Stimulated activated memory B cell treated with anti-CD40 and anti-IgM and Interleukin-4, amounts not matched to agents 10 μg/mL and 1 μg/mL and 100 μg/mL, for 72 hours (primary cell): ENCODE measurements around the gene TSPAN14.
"Not testable (repeated sequence)": the region's sequence is repeated elsewhere in the genome, so short reads cannot be mapped to it uniquely, and the experiment has no call there.

Experiments
- ATAC-seq: fragments of 150-1000 bp; cut with Tn5 transposase; 2 replicates; pipeline ENCODE4 v1.10.0; 2021
- H3K27ac Mint-ChIP-seq: one replicate; pipeline ENCODE4 v1.8.0; 2022; ENCODE audit warnings: mild to moderate bottlenecking, mixed read lengths
- H3K27me3 Mint-ChIP-seq: one replicate; pipeline ENCODE4 v1.8.0; 2022; ENCODE audit warnings: mixed read lengths
- H3K36me3 Mint-ChIP-seq: one replicate; pipeline ENCODE4 v1.8.0; 2022; ENCODE audit warnings: mixed read lengths
- H3K4me1 Mint-ChIP-seq: one replicate; pipeline ENCODE4 v1.8.0; 2022; ENCODE audit warnings: mixed read lengths
- H3K4me3 Mint-ChIP-seq: one replicate; pipeline ENCODE4 v1.8.0; 2022; ENCODE audit warnings: mild to moderate bottlenecking, moderate library complexity, mixed read lengths
- H3K9me3 Mint-ChIP-seq: one replicate; pipeline ENCODE4 v1.8.0; 2022; ENCODE audit warnings: mixed read lengths

The TSPAN14 gene

GRCh38 chr10:80414142-80414895 is 39.8 kb upstream of the TSPAN14 start:
- Mint-ChIP-seq H3K27ac (no peak overlapping the region), H3K9me3 (no peaks in the 10 kb centered on the region), H3K36me3 (peaks cover 4% of the 10 kb centered on the region), H3K27me3 (no peaks in the 10 kb centered on the region), H3K4me3 (no peak overlapping the region), H3K4me1 (peaks cover 33% of the 10 kb centered on the region)
- no peak for ATAC-seq

- H3K9me3 Mint-ChIP-seq, result no peaks in the 10 kb centered on the region
- no peak for ATAC-seq
- peaks cover 4% of the 10 kb centered on the region for H3K36me3 Mint-ChIP-seq
- no peak overlapping the region for H3K27ac Mint-ChIP-seq
- H3K27me3 Mint-ChIP-seq, result no peaks in the 10 kb centered on the region
- peaks cover 41% of the 10 kb centered on the region for H3K4me1 Mint-ChIP-seq
- no peak overlapping the region for H3K4me3 Mint-ChIP-seq
These were observed 38.2 kb upstream of the TSPAN14 start for GRCh38 chr10:80415734-80416478.

GRCh38 chr10:80416479-80417098 is 37.5 kb upstream of the TSPAN14 start:
- Mint-ChIP-seq H3K27ac (no peak overlapping the region), H3K4me3 (no peak overlapping the region), H3K9me3 (no peaks in the 10 kb centered on the region), H3K4me1 (peaks cover 46% of the 10 kb centered on the region), H3K27me3 (no peaks in the 10 kb centered on the region), H3K36me3 (peaks cover 4% of the 10 kb centered on the region)
- ATAC-seq, result no peak

GRCh38 chr10:80417256-80417655 is 36.9 kb upstream of the TSPAN14 start:
- H3K4me3 Mint-ChIP-seq, H3K9me3 Mint-ChIP-seq, ATAC-seq, H3K27ac Mint-ChIP-seq, H3K27me3 Mint-ChIP-seq, H3K36me3 Mint-ChIP-seq: not testable (repeated sequence)
- H3K4me1 Mint-ChIP-seq, result peaks cover 52% of the 10 kb centered on the region

- H3K27me3 Mint-ChIP-seq, result no peaks in the 10 kb centered on the region
- peak overlapping the region; percentile 20 for H3K4me3 Mint-ChIP-seq
- peaks cover 42% of the 10 kb centered on the region for H3K4me1 Mint-ChIP-seq
- no peaks in the 10 kb centered on the region for H3K9me3 Mint-ChIP-seq
- H3K27ac Mint-ChIP-seq, result peak overlapping the region; percentile 67
- peaks cover 26% of the 10 kb centered on the region for H3K36me3 Mint-ChIP-seq
- ATAC-seq, result no peak
These were observed 32.9 kb upstream of the TSPAN14 start for GRCh38 chr10:80421050-80421706.

GRCh38 chr10:80421707-80422536 is 32.2 kb upstream of the TSPAN14 start:
- no peaks in the 10 kb centered on the region for H3K9me3 Mint-ChIP-seq
- peak overlapping the region; percentile 67 for H3K27ac Mint-ChIP-seq
- ATAC-seq, result peak; percentile 88
- H3K4me1 Mint-ChIP-seq, result peaks cover 42% of the 10 kb centered on the region
- no peaks in the 10 kb centered on the region for H3K27me3 Mint-ChIP-seq
- peaks cover 28% of the 10 kb centered on the region for H3K36me3 Mint-ChIP-seq
- no peak overlapping the region for H3K4me3 Mint-ChIP-seq

GRCh38 chr10:80425901-80426300 is 28.2 kb upstream of the TSPAN14 start:
- no peak overlapping the region for H3K27ac Mint-ChIP-seq
- H3K4me1 Mint-ChIP-seq, result peaks cover 28% of the 10 kb centered on the region
- no peaks in the 10 kb centered on the region for H3K27me3 Mint-ChIP-seq
- H3K4me3 Mint-ChIP-seq, result no peak overlapping the region
- no peak for ATAC-seq
- no peaks in the 10 kb centered on the region for H3K9me3 Mint-ChIP-seq
- H3K36me3 Mint-ChIP-seq, result peaks cover 60% of the 10 kb centered on the region

- no peak overlapping the region for H3K27ac Mint-ChIP-seq
- peaks cover 62% of the 10 kb centered on the region for H3K36me3 Mint-ChIP-seq
- ATAC-seq, result no peak
- H3K27me3 Mint-ChIP-seq, result no peaks in the 10 kb centered on the region
- no peaks in the 10 kb centered on the region for H3K9me3 Mint-ChIP-seq
- peaks cover 11% of the 10 kb centered on the region for H3K4me1 Mint-ChIP-seq
- no peak overlapping the region for H3K4me3 Mint-ChIP-seq
These were observed 26.6 kb upstream of the TSPAN14 start for GRCh38 chr10:80427541-80427940.

GRCh38 chr10:80429521-80429973 is 24.6 kb upstream of the TSPAN14 start:
- Mint-ChIP-seq H3K36me3 (peaks cover 58% of the 10 kb centered on the region), H3K9me3 (no peaks in the 10 kb centered on the region), H3K27me3 (no peaks in the 10 kb centered on the region), H3K4me3 (no peak overlapping the region), H3K27ac (no peak overlapping the region), H3K4me1 (peaks cover 7% of the 10 kb centered on the region)
- no peak for ATAC-seq

- Mint-ChIP-seq H3K9me3 (no peaks in the 10 kb centered on the region), H3K4me1 (peaks cover 7% of the 10 kb centered on the region), H3K36me3 (peaks cover 33% of the 10 kb centered on the region), H3K4me3 (no peak overlapping the region), H3K27me3 (peaks cover 9% of the 10 kb centered on the region), H3K27ac (no peak overlapping the region)
- no peak for ATAC-seq
These were observed 21.0 kb upstream of the TSPAN14 start for GRCh38 chr10:80433134-80433533.

GRCh38 chr10:80436446-80437098 is 17.5 kb upstream of the TSPAN14 start:
- no peaks in the 10 kb centered on the region for H3K4me1 Mint-ChIP-seq
- ATAC-seq, result no peak
- no peak overlapping the region for H3K27ac Mint-ChIP-seq
- peaks cover 9% of the 10 kb centered on the region for H3K27me3 Mint-ChIP-seq
- no peaks in the 10 kb centered on the region for H3K9me3 Mint-ChIP-seq
- H3K36me3 Mint-ChIP-seq, result peaks cover 10% of the 10 kb centered on the region
- no peak overlapping the region for H3K4me3 Mint-ChIP-seq

GRCh38 chr10:80437227-80437626 is 16.9 kb upstream of the TSPAN14 start:
- no peaks in the 10 kb centered on the region for H3K4me1 Mint-ChIP-seq
- no peak overlapping the region for H3K4me3 Mint-ChIP-seq
- no peaks in the 10 kb centered on the region for H3K9me3 Mint-ChIP-seq
- no peak for ATAC-seq
- H3K27ac Mint-ChIP-seq, result no peak overlapping the region
- peaks cover 6% of the 10 kb centered on the region for H3K36me3 Mint-ChIP-seq
- peaks cover 9% of the 10 kb centered on the region for H3K27me3 Mint-ChIP-seq

GRCh38 chr10:80441831-80442230 is 12.3 kb upstream of the TSPAN14 start:
- ATAC-seq, result no peak
- Mint-ChIP-seq H3K27ac (no peak overlapping the region), H3K27me3 (peaks cover 8% of the 10 kb centered on the region), H3K9me3 (no peaks in the 10 kb centered on the region), H3K4me3 (no peak overlapping the region), H3K4me1 (peaks cover 9% of the 10 kb centered on the region), H3K36me3 (no peaks in the 10 kb centered on the region)

- H3K9me3 Mint-ChIP-seq, result no peaks in the 10 kb centered on the region
- no peaks in the 10 kb centered on the region for H3K36me3 Mint-ChIP-seq
These were observed 11.2 kb upstream of the TSPAN14 start for GRCh38 chr10:80442879-80443278.

More at GRCh38 chr10:80442879-80443278, 11.2 kb upstream of the TSPAN14 start:
- H3K4me3 Mint-ChIP-seq, result no peak overlapping the region
- ATAC-seq, result no peak
- no peak overlapping the region for H3K27ac Mint-ChIP-seq
- H3K27me3 Mint-ChIP-seq, result no peaks in the 10 kb centered on the region
- peaks cover 16% of the 10 kb centered on the region for H3K4me1 Mint-ChIP-seq
